PC-9 (cell line): ENCODE data around the gene LIPE. TPM values are rescaled to one million over a fixed set of nuclear protein-coding genes. Genes with fewer than 3 reads are reported as not detected.

Experiments used
- BruUV-seq: library from RNA; stranded (reverse); fragments of 400-500 nt; replicated peaks from 2 replicates; lab custom pipeline; 2021; lab: Mats Ljungman, UMichigan
- CTCF ChIA-PET: fragments of 300-600 bp; sonication (Branson Sonifier 250); formaldehyde crosslinking; loops from one replicate; lab custom pipeline; 2022; ENCODE audit warnings: antibody characterized with exemption; lab: Charles Lee
- POLR2A ChIA-PET: fragments of 300-600 bp; sonication (Branson Sonifier 250); formaldehyde crosslinking; loops from one replicate; lab custom pipeline; 2022; ENCODE audit warnings: antibody characterized with exemption; ENCODE audit not compliant: unreplicated experiment; lab: Charles Lee
- DNase-seq, 2 experiments: peaks; one replicate each; pipeline versions ENCODE4 v3.0.0 to v3.0.0-alpha.2; 2015 to 2022; ENCODE audit warnings: mixed read lengths in 1 of 2
- H2AFZ ChIP-seq: fragments of 200-600 bp; sonication (generic); 2 replicates; pipeline ENCODE4 v1.8.1; 2017; ENCODE audit warnings: antibody characterized with exemption
- H3F3A ChIP-seq: fragments of 200-600 bp; sonication (generic); 2 replicates; pipeline ENCODE4 v1.8.1; 2017; ENCODE audit warnings: antibody characterized with exemption, mild to moderate bottlenecking, low read depth; ENCODE audit not compliant: insufficient read depth
- H3K27ac ChIP-seq: fragments of 200-600 bp; sonication (generic); 2 replicates; pipeline ENCODE4 v1.6.1; 2016; ENCODE audit warnings: mixed run types
- H3K27me3 ChIP-seq: fragments of 200-600 bp; sonication (generic); 2 replicates; pipeline ENCODE4 v1.6.1; 2016; ENCODE audit warnings: low read depth, mixed run types; ENCODE audit not compliant: insufficient read depth
- H3K36me3 ChIP-seq: fragments of 200-600 bp; sonication (generic); 2 replicates; pipeline ENCODE4 v1.6.1; 2016; ENCODE audit warnings: low read depth, mixed run types
- H3K4me1 ChIP-seq: fragments of 200-600 bp; sonication (generic); replicated peaks from 2 replicates; pipeline ENCODE4 v1.6.1; 2016; ENCODE audit warnings: mixed run types; ENCODE audit not compliant: insufficient read depth
- H3K4me2 ChIP-seq: fragments of 200-600 bp; sonication (generic); 2 replicates; pipeline ENCODE4 v1.6.1; 2017; ENCODE audit warnings: mixed run types
- H3K4me3 ChIP-seq: fragments of 200-600 bp; sonication (generic); 2 replicates; pipeline ENCODE4 v1.6.1; 2016; ENCODE audit warnings: mixed run types
- H3K79me2 ChIP-seq: fragments of 200-600 bp; sonication (generic); 2 replicates; pipeline ENCODE4 v1.6.1; 2017; ENCODE audit warnings: low read depth, mixed run types
- H3K9me2 ChIP-seq: fragments of 200-600 bp; sonication (generic); 2 replicates; pipeline ENCODE4 v1.8.1; 2017; ENCODE audit warnings: mild to moderate bottlenecking; ENCODE audit not compliant: insufficient read depth
- H3K9me3 ChIP-seq: fragments of 200-600 bp; sonication (generic); 2 replicates; pipeline ENCODE4 v1.8.1; 2016; ENCODE audit warnings: low read depth; ENCODE audit not compliant: insufficient read depth
- H4K20me1 ChIP-seq: fragments of 200-600 bp; sonication (generic); 2 replicates; pipeline ENCODE4 v1.8.1; 2017; ENCODE audit not compliant: insufficient read depth
- EZH2 ChIP-seq: fragments of 200-600 bp; sonication (generic); IDR thresholded peaks from 2 replicates; pipeline ENCODE4 v1.8.0; 2017; ENCODE audit warnings: antibody characterized with exemption, low read depth
- intact Hi-C: fragments of 100-400 bp; cut with micrococcal nuclease; formaldehyde crosslinking; loops from one replicate; pipeline ENCODE4 v1.10.0; 2022; ENCODE audit not compliant: unreplicated experiment
- total RNA-seq: library from RNA; stranded (reverse); gene quantifications from 2 replicates; pipeline ENCODE4 v1.2.3, GENCODE V29; 2021
- TF ChIP-seq, protein P1 (sequence below): fragments of 200-600 bp; sonication (generic); conservative IDR thresholded peaks from 2 replicates; pipeline ENCODE4 v1.6.1; 2017; ENCODE audit warnings: mixed run types, antibody characterized with exemption, mild to moderate bottlenecking, moderate library complexity

LIPE gene
- total RNA-seq, 1 experiment from 2014 or later = 12.7 TPM

GRCh38 chr19:42423462-42424344 lies 3.5 kb downstream of the LIPE start:
- intact Hi-C loops = no loop called here
- H3F3A ChIP-seq = peaks cover 30% of the 10 kb centered on the region
- H3K4me3 ChIP-seq = peak overlapping the region; percentile 91
- H4K20me1 ChIP-seq = no peaks in the 10 kb centered on the region
- peak overlapping the region; percentile 76 for H2AFZ ChIP-seq
- ChIA-PET CTCF (interaction anchor here (0.7 to 1.0 kb wide), 4 partner anchors 16 to 174 kb away, joined by 3 to 6 read pairs (median 4); no protein-coding TSS in a partner anchor), POLR2A (interaction anchor here (0.6 to 1.1 kb wide), 3 partner anchors 42 to 113 kb away, joined by 3 to 5 read pairs (median 4); no protein-coding TSS in a partner anchor)
- H3K4me2 ChIP-seq = peak overlapping the region; percentile 87
- peak; percentile 81 to 87 for DNase-seq
- H3K36me3 ChIP-seq = no peaks in the 10 kb centered on the region
- H3K9me2 ChIP-seq = no peaks in the 10 kb centered on the region
- no peaks in the 10 kb centered on the region for H3K79me2 ChIP-seq
- peak overlapping the region; percentile 10; the same call in 1 of the 2 replicates for H3K27ac ChIP-seq
- H3K27me3 ChIP-seq = no peaks in the 10 kb centered on the region
- peaks cover 28% of the 10 kb centered on the region for H3K4me1 ChIP-seq
- no TSS peak for BruUV-seq
- no peaks in the 10 kb centered on the region for H3K9me3 ChIP-seq
- TF ChIP-seq, protein P1, sequence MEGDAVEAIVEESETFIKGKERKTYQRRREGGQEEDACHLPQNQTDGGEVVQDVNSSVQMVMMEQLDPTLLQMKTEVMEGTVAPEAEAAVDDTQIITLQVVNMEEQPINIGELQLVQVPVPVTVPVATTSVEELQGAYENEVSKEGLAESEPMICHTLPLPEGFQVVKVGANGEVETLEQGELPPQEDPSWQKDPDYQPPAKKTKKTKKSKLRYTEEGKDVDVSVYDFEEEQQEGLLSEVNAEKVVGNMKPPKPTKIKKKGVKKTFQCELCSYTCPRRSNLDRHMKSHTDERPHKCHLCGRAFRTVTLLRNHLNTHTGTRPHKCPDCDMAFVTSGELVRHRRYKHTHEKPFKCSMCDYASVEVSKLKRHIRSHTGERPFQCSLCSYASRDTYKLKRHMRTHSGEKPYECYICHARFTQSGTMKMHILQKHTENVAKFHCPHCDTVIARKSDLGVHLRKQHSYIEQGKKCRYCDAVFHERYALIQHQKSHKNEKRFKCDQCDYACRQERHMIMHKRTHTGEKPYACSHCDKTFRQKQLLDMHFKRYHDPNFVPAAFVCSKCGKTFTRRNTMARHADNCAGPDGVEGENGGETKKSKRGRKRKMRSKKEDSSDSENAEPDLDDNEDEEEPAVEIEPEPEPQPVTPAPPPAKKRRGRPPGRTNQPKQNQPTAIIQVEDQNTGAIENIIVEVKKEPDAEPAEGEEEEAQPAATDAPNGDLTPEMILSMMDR = no peak
- no peak for TF ChIP-seq EZH2

DNA sequence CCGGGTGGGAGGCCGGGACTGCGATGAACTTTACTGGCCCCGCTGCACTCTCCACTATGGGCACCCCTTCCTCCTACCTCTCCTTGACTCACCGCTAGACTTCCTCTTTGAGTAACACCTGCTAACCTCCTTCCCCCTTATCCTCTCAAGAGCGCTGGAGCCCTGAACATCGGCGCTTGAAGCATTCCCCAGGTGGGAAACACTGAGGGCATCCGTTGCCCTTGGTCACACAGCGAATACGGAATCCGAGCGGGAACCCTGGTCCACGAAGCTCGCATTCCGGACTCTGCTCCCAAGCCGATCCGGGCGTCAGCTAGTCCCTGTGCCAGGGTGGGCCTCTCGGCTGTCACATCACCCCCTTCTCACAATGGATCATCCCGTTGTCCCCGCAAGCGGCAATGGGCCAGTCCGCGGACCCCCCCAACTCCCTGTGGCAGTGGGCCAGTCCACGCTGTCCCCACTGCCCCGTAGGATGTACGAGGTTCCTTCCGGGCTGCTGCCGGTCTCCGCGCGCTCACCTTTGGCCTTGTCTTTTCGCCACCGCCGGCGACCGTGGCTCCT lies 4.2 kb downstream of the LIPE start:
- H3K36me3 ChIP-seq = no peaks in the 10 kb centered on the region
- POLR2A ChIA-PET = interaction anchor here (0.6 to 1.1 kb wide), 3 partner anchors 42 to 113 kb away, joined by 3 to 5 read pairs (median 4); no protein-coding TSS in a partner anchor

More for the DNA sequence above, 4.2 kb downstream of the LIPE start:
- H4K20me1 ChIP-seq = no peaks in the 10 kb centered on the region
- TF ChIP-seq, protein P1 = no peak
- no peak for TF ChIP-seq EZH2
- peak overlapping the region; percentile 76 for H2AFZ ChIP-seq
- peaks cover 28% of the 10 kb centered on the region for H3K4me1 ChIP-seq
- CTCF ChIA-PET = interaction anchor here (0.7 to 1.0 kb wide), 4 partner anchors 17 to 173 kb away, joined by 3 to 6 read pairs (median 4); no protein-coding TSS in a partner anchor
- peak overlapping the region; percentile 87 for H3K4me2 ChIP-seq
- H3K27me3 ChIP-seq = no peaks in the 10 kb centered on the region
- no peaks in the 10 kb centered on the region for H3K79me2 ChIP-seq
- H3K4me3 ChIP-seq = peak overlapping the region; percentile 91
- H3K9me2 ChIP-seq = no peaks in the 10 kb centered on the region
- no TSS peak for BruUV-seq
- H3K9me3 ChIP-seq = no peaks in the 10 kb centered on the region
- H3F3A ChIP-seq = peaks cover 30% of the 10 kb centered on the region
- DNase-seq = peak in 1 of 2 experiments; percentile 58
- peak overlapping the region; percentile 10; the same call in 1 of the 2 replicates for H3K27ac ChIP-seq
- intact Hi-C loops = no loop called here
